Osteoblast (primary cell): Measurements from ENCODE around the gene BMAL2. TPM values are rescaled to one million over a fixed set of nuclear protein-coding genes. Genes with fewer than 3 reads are reported as not detected.

ENCODE experiments used
- DNase-seq: peaks from one replicate; pipeline ENCODE4 v3.0.0; 2011; ENCODE audit warnings: low spot score, mixed read lengths; ENCODE audit not compliant: insufficient read length; ENCODE audit errors: missing footprints
- H2AFZ ChIP-seq: 2 replicates; pipeline ENCODE4 v1.6.0; 2011; ENCODE audit warnings: mild to moderate bottlenecking, low read length
- H3K27ac ChIP-seq: 2 replicates; pipeline ENCODE4 v1.5.1; 2011; ENCODE audit warnings: mild to moderate bottlenecking, low read depth, low read length, moderate library complexity
- H3K27me3 ChIP-seq: 2 replicates; pipeline ENCODE4 v1.6.0; 2012; ENCODE audit warnings: mild to moderate bottlenecking, control low read depth, inconsistent platforms, low read length, moderate library complexity; ENCODE audit not compliant: insufficient read depth
- H3K36me3 ChIP-seq: 2 replicates; pipeline ENCODE4 v1.5.1; 2011; ENCODE audit warnings: mild to moderate bottlenecking, low read length, control low read depth, moderate library complexity; ENCODE audit not compliant: insufficient read depth
- H3K4me1 ChIP-seq: 2 replicates; pipeline ENCODE4 v1.5.1; 2011; ENCODE audit warnings: mild to moderate bottlenecking, low read length, control low read depth, moderate library complexity; ENCODE audit not compliant: insufficient read depth
- H3K4me2 ChIP-seq: 2 replicates; pipeline ENCODE4 v1.6.0; 2011; ENCODE audit warnings: mild to moderate bottlenecking, low read length; ENCODE audit not compliant: insufficient read depth
- H3K4me3 ChIP-seq: fragments of 200-600 bp; sonication (generic); 3 replicates; pipeline ENCODE4 v1.5.1; 2012; ENCODE audit warnings: mild to moderate bottlenecking, low read length, inconsistent platforms; ENCODE audit not compliant: insufficient read depth
- H3K79me2 ChIP-seq: 2 replicates; pipeline ENCODE4 v1.6.0; 2012; ENCODE audit warnings: mild to moderate bottlenecking, low read length, control low read depth, inconsistent platforms; ENCODE audit not compliant: insufficient read depth
- H3K9me3 ChIP-seq: 2 replicates; pipeline ENCODE4 v1.5.1; 2011; ENCODE audit warnings: low read depth, low read length, control low read depth
- H4K20me1 ChIP-seq: 2 replicates; pipeline ENCODE4 v1.6.0; 2012; ENCODE audit warnings: mild to moderate bottlenecking, low read length, control low read depth; ENCODE audit not compliant: insufficient read depth
- CTCF ChIP-seq: IDR thresholded peaks from 2 replicates; pipeline ENCODE4 v1.5.1; 2011; ENCODE audit warnings: mild to moderate bottlenecking, low read depth, low read length, moderate library complexity; ENCODE audit errors: extremely low read depth
- total RNA-seq: library from RNA; depleted of rRNA; stranded (reverse); fragments of >200 nt; gene quantifications from 2 replicates; pipeline ENCODE4 v1.2.3, GENCODE V29; 2012

The BMAL2 gene
- total RNA-seq, 1 donor = 21.7 TPM

DNA sequence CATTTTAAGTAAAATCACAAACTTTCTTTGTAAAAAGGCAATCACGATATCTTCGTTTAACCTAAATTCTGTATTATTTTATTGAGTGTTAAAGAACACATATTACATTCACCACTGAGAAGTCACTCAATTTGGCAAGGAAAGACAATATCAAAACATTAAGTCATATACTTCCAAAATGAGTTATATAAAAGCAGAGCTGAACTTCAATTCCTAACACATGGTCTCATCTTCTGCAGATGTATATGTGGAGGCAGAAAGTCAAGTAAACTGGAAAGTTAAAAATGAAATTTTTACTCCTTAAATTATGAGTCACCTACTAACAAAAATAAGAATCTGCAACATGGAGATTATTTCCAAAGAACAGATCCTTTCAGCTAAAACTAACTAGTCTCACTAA, 28.7 kb downstream of the BMAL2 start:
- H3K27ac ChIP-seq = peak overlapping the region; percentile 85

DNA sequence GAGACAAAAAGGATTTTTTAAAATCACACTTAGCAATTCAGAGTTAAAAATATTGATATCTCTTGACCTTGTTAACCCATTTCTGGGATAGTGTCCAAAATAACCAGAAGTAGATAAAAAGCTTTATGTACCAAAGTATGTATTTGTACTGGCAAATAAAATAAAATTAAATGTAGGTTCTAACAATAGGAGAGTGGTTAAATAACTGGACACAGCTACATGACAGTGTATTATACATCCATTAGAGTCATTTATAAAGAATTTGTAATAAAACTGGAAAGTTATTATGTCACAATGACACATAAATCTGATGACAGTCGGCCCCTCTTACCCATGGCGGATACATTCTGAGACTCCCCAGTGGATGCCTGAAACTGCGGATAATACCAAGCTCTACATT, 34.0 kb downstream of the BMAL2 start:
- Histone ChIP-seq H3K27me3 (no peaks in the 10 kb centered on the region), H3K79me2 (peaks cover 31% of the 10 kb centered on the region), H3K4me3 (no peak overlapping the region), H3K4me1 (peaks cover 19% of the 10 kb centered on the region), H3K9me3 (no peaks in the 10 kb centered on the region), H4K20me1 (no peaks in the 10 kb centered on the region), H3K4me2 (peak overlapping the region; percentile 8), H3K27ac (peak overlapping the region; percentile 66), H2AFZ (no peak overlapping the region), H3K36me3 (peaks cover 21% of the 10 kb centered on the region)
- TF ChIP-seq CTCF = no peak
- no peak for DNase-seq

More for the DNA sequence above, 28.7 kb downstream of the BMAL2 start:
- no peaks in the 10 kb centered on the region for H3K27me3 ChIP-seq
- peak overlapping the region; percentile 75 for H3K4me2 ChIP-seq
- peak overlapping the region; percentile 4 for H2AFZ ChIP-seq
- H3K36me3 ChIP-seq = no peaks in the 10 kb centered on the region
- peak overlapping the region; percentile 44 for H3K4me3 ChIP-seq
- no peaks in the 10 kb centered on the region for H3K9me3 ChIP-seq
- peak; percentile 5 for DNase-seq
- H4K20me1 ChIP-seq = no peaks in the 10 kb centered on the region
- TF ChIP-seq CTCF = no peak
- H3K79me2 ChIP-seq = peaks cover 39% of the 10 kb centered on the region
- H3K4me1 ChIP-seq = peaks cover 33% of the 10 kb centered on the region

GRCh38 chr12:27367078-27367477, 34.4 kb downstream of the BMAL2 start:
- no peak overlapping the region for H3K4me3 ChIP-seq
- peak overlapping the region; percentile 8 for H3K4me2 ChIP-seq
- H3K27me3 ChIP-seq = no peaks in the 10 kb centered on the region
- H3K4me1 ChIP-seq = peaks cover 14% of the 10 kb centered on the region
- H3K9me3 ChIP-seq = no peaks in the 10 kb centered on the region
- H2AFZ ChIP-seq = no peak overlapping the region
- no peak for TF ChIP-seq CTCF
- H4K20me1 ChIP-seq = no peaks in the 10 kb centered on the region
- peak; percentile 18 for DNase-seq
- H3K79me2 ChIP-seq = peaks cover 31% of the 10 kb centered on the region
- peaks cover 21% of the 10 kb centered on the region for H3K36me3 ChIP-seq
- H3K27ac ChIP-seq = peak overlapping the region; percentile 66

- H3K9me3 ChIP-seq = no peaks in the 10 kb centered on the region
- no peaks in the 10 kb centered on the region for H3K27me3 ChIP-seq
- DNase-seq = peak; percentile 94
- peak overlapping the region; percentile 25 for H3K4me3 ChIP-seq
- H3K27ac ChIP-seq = peak overlapping the region; percentile 60
- peak overlapping the region; percentile 2 for H2AFZ ChIP-seq
- peaks cover 9% of the 10 kb centered on the region for H3K36me3 ChIP-seq
- peaks cover 30% of the 10 kb centered on the region for H3K4me1 ChIP-seq
- peak overlapping the region; percentile 73 for H3K4me2 ChIP-seq
- no peaks in the 10 kb centered on the region for H3K79me2 ChIP-seq
- TF ChIP-seq CTCF = no peak
- no peaks in the 10 kb centered on the region for H4K20me1 ChIP-seq
Measured at GRCh38 chr12:27382171-27382795, 49.6 kb downstream of the BMAL2 start.

Other genes with a start within 250 kb of the BMAL2 start
- gene STK38L, start 88.5 kb upstream of the BMAL2 start, total RNA-seq = 64.8 and 68.8 TPM in 2 replicates
- 0.72 and 0.88 TPM in 2 replicates for gene SMCO2, start 113.9 kb downstream of the BMAL2 start, total RNA-seq
- 166 and 179 TPM in 2 replicates for gene PPFIBP1, start 191.4 kb downstream of the BMAL2 start, total RNA-seq